GM13976 (cell line): ENCODE results near the gene CAPN7.
"Not testable (repeated sequence)": the region's sequence is repeated elsewhere in the genome, so short reads cannot be mapped to it uniquely, and the experiment has no call there.

ENCODE experiments used
- DNase-seq: peaks from one replicate; pipeline ENCODE4 v3.0.0; 2012; ENCODE audit warnings: low spot score
- CTCF ChIP-seq: IDR thresholded peaks from 2 replicates; pipeline ENCODE4 v1.5.1; 2012; ENCODE audit warnings: borderline replicate concordance, mild to moderate bottlenecking; ENCODE audit not compliant: insufficient read depth; ENCODE audit errors: extremely low read depth, missing control alignments, control extremely low read depth
- in situ Hi-C: fragments of 300-500 bp; cut with MboI; formaldehyde crosslinking; loops from one replicate; pipeline ENCODE4 v1.12.0; 2022; ENCODE audit warnings: low sequenced_read_pairs, mixed read lengths, inconsistent platforms; ENCODE audit not compliant: unreplicated experiment

CAPN7 gene

GRCh38 chr3:15165061-15165460 lies 41.0 kb upstream of the CAPN7 start:
- in situ Hi-C loops: no loop called here
- TF ChIP-seq CTCF: no peak
- no peak for DNase-seq

GRCh38 chr3:15166391-15166790 lies 39.7 kb upstream of the CAPN7 start:
- in situ Hi-C loops: not testable (repeated sequence)

GRCh38 chr3:15171096-15171495 lies 35.0 kb upstream of the CAPN7 start:
- no peak for TF ChIP-seq CTCF
- in situ Hi-C loops: no loop called here
- peak; percentile 31 for DNase-seq

More at GRCh38 chr3:15166391-15166790, 39.7 kb upstream of the CAPN7 start:
- not testable (repeated sequence) for DNase-seq

GRCh38 chr3:15172806-15173205 lies 33.2 kb upstream of the CAPN7 start:
- DNase-seq: no peak
- in situ Hi-C loops: no loop called here
- TF ChIP-seq CTCF: no peak

GRCh38 chr3:15174953-15175352 lies 31.1 kb upstream of the CAPN7 start:
- DNase-seq: no peak
- in situ Hi-C loops: no loop called here
- TF ChIP-seq CTCF: no peak

- no peak for TF ChIP-seq CTCF
- in situ Hi-C loops: no loop called here
- DNase-seq: no peak
Measured at GRCh38 chr3:15175605-15176004, 30.4 kb upstream of the CAPN7 start.

GRCh38 chr3:15180042-15180611 lies 25.9 kb upstream of the CAPN7 start:
- no peak for TF ChIP-seq CTCF
- in situ Hi-C loops: no loop called here
- DNase-seq: peak; percentile 43
